ENCODE data around the gene UBE2J1. TPM values are rescaled to one million over a fixed set of nuclear protein-coding genes. Genes with fewer than 3 reads are reported as not detected.
A peak's percentile ranks its signal among the peaks of the same experiment; 100 is the strongest.

The UBE2J1 gene
- total and polyA plus RNA-seq, 2 experiments from 2014 or later = 44.7 to 64.1 TPM

- DNase-seq (ENCODE audit: low spot score) = no peak
- TF ChIP-seq EZH2 (IDR thresholded peaks at IDR 0.05; ENCODE audit: borderline replicate concordance) (no peak), CTCF (IDR thresholded peaks at IDR 0.05; ENCODE audit: poor library complexity) (no peak), EZH2phosphoT487 (IDR thresholded peaks at IDR 0.05; ENCODE audit: low read depth, severe bottlenecking, unreplicated experiment) (no peak)
- Histone ChIP-seq H3K4me2 (no peak overlapping the region), H3K79me2 (peaks cover 6% of the 10 kb centered on the region), H3K9me3 (ENCODE audit: low read depth) (no peaks in the 10 kb centered on the region), H3K27me3 (no peaks in the 10 kb centered on the region), H3K9me2 (replicated peaks; ENCODE audit: insufficient read depth) (no peaks in the 10 kb centered on the region), H3K4me3 (no peak overlapping the region), H3K27ac (no peak overlapping the region), H4K20me1 (ENCODE audit: insufficient read depth, poor library complexity, severe bottlenecking) (no peaks in the 10 kb centered on the region), H3K36me3 (replicated peaks; ENCODE audit: insufficient read depth, low read depth) (no peaks in the 10 kb centered on the region), H3K4me1 (ENCODE audit: insufficient read depth) (peaks cover 27% of the 10 kb centered on the region), H2AFZ (no peak overlapping the region)
- WGBS (ENCODE audit: low lambda C conversion rate, missing lambda C conversion rate) = 95% methylated on average over 7 of the region's 7 CpGs
Measured at GRCh38 chr6:89314692-89315091, 37.8 kb downstream of the UBE2J1 start.

GRCh38 chr6:89313006-89313405 lies 39.5 kb downstream of the UBE2J1 start:
- no peaks in the 10 kb centered on the region for H4K20me1 ChIP-seq (ENCODE audit: insufficient read depth, poor library complexity, severe bottlenecking)
- H3K79me2 ChIP-seq = no peaks in the 10 kb centered on the region
- H3K9me2 ChIP-seq (replicated peaks; ENCODE audit: insufficient read depth) = no peaks in the 10 kb centered on the region
- TF ChIP-seq EZH2phosphoT487 (IDR thresholded peaks at IDR 0.05; ENCODE audit: low read depth, severe bottlenecking, unreplicated experiment) (no peak), EZH2 (IDR thresholded peaks at IDR 0.05; ENCODE audit: borderline replicate concordance) (no peak), CTCF (IDR thresholded peaks at IDR 0.05; ENCODE audit: poor library complexity) (no peak)
- WGBS (ENCODE audit: low lambda C conversion rate, missing lambda C conversion rate) = 60% methylated on average over 1 of the region's 1 CpG
- H3K4me3 ChIP-seq = no peak overlapping the region
- H3K4me1 ChIP-seq (ENCODE audit: insufficient read depth) = peaks cover 27% of the 10 kb centered on the region
- H3K27me3 ChIP-seq = no peaks in the 10 kb centered on the region
- H3K4me2 ChIP-seq = no peak overlapping the region
- no peak overlapping the region for H2AFZ ChIP-seq
- H3K9me3 ChIP-seq (ENCODE audit: low read depth) = no peaks in the 10 kb centered on the region
- no peaks in the 10 kb centered on the region for H3K36me3 ChIP-seq (replicated peaks; ENCODE audit: insufficient read depth, low read depth)
- H3K27ac ChIP-seq = peak overlapping the region; percentile 71
- DNase-seq (ENCODE audit: low spot score) = peak; percentile 39

- Histone ChIP-seq H3K27ac (peak overlapping the region; percentile 71), H2AFZ (peak overlapping the region; percentile 10), H3K79me2 (no peaks in the 10 kb centered on the region), H3K9me3 (ENCODE audit: low read depth) (no peaks in the 10 kb centered on the region), H3K9me2 (replicated peaks; ENCODE audit: insufficient read depth) (no peaks in the 10 kb centered on the region), H4K20me1 (ENCODE audit: insufficient read depth, poor library complexity, severe bottlenecking) (no peaks in the 10 kb centered on the region), H3K27me3 (no peaks in the 10 kb centered on the region), H3K4me2 (peak overlapping the region; percentile 22), H3K4me1 (ENCODE audit: insufficient read depth) (peaks cover 27% of the 10 kb centered on the region), H3K4me3 (no peak overlapping the region), H3K36me3 (replicated peaks; ENCODE audit: insufficient read depth, low read depth) (no peaks in the 10 kb centered on the region)
- WGBS (ENCODE audit: low lambda C conversion rate, missing lambda C conversion rate) = 43% methylated on average over 9 of the region's 9 CpGs
- DNase-seq (ENCODE audit: low spot score) = peak; percentile 62
- TF ChIP-seq CTCF (IDR thresholded peaks at IDR 0.05; ENCODE audit: poor library complexity) (peak; percentile 69), EZH2phosphoT487 (IDR thresholded peaks at IDR 0.05; ENCODE audit: low read depth, severe bottlenecking, unreplicated experiment) (no peak), EZH2 (IDR thresholded peaks at IDR 0.05; ENCODE audit: borderline replicate concordance) (no peak)
Measured at GRCh38 chr6:89311853-89312531, 40.5 kb downstream of the UBE2J1 start.

Data from hepatocyte (in vitro differentiated cells).